IMR-90 (cell line): ENCODE measurements around the gene ARX. TPM values are rescaled to one million over a fixed set of nuclear protein-coding genes. Genes with fewer than 3 reads are reported as not detected.

Experiments used
- ATAC-seq: fragments of 200-7000 bp; cut with Tn5 transposase; 2 replicates; pipeline ENCODE4 v1.9.1; 2020; ENCODE audit warnings: low read depth, mild to moderate bottlenecking, moderate library complexity
- BruUV-seq: library from RNA; stranded (reverse); fragments of 400-500 nt; replicated peaks from 2 replicates; lab custom pipeline; 2021; lab: Mats Ljungman, UMichigan
- CTCF ChIA-PET: fragments of 300-600 bp; formaldehyde crosslinking; extraction: SDS; loops from one replicate; lab custom pipeline; 2021; ENCODE audit warnings: antibody characterized with exemption; lab: Yijun Ruan, JAX
- POLR2A ChIA-PET: fragments of 300-600 bp; sonication (Branson Sonifier 250); formaldehyde crosslinking; loops from one replicate; lab custom pipeline; 2022; ENCODE audit warnings: antibody characterized with exemption; ENCODE audit not compliant: unreplicated experiment; lab: Charles Lee
- DNase-seq: peaks from one replicate; pipeline ENCODE4 v3.0.0; 2013
- H2AFZ ChIP-seq: replicated peaks from 2 replicates; pipeline ENCODE3; 2013; ENCODE audit warnings: low read length, mild to moderate bottlenecking; ENCODE audit not compliant: poor library complexity
- H2AK5ac ChIP-seq: 2 replicates; pipeline ENCODE4 v1.6.1; 2013; ENCODE audit warnings: low read depth, low read length, inconsistent platforms
- H2AK9ac ChIP-seq: replicated peaks from 2 replicates; pipeline ENCODE3; 2013; ENCODE audit warnings: mild to moderate bottlenecking, low read depth, low read length, moderate library complexity; ENCODE audit not compliant: poor library complexity
- H2BK120ac ChIP-seq: 2 replicates; pipeline ENCODE4 v1.6.1; 2013; ENCODE audit warnings: low read depth, low read length, inconsistent platforms
- H2BK15ac ChIP-seq: 3 replicates; pipeline ENCODE4 v1.6.1; 2013; ENCODE audit warnings: low read depth, low read length, inconsistent platforms
- H2BK20ac ChIP-seq: 2 replicates; pipeline ENCODE4 v1.6.1; 2013; ENCODE audit warnings: low read depth, mild to moderate bottlenecking, inconsistent platforms, low read length, moderate library complexity
- H2BK5ac ChIP-seq: 2 replicates; pipeline ENCODE4 v1.6.1; 2013; ENCODE audit warnings: mild to moderate bottlenecking, low read depth, low read length, inconsistent platforms; ENCODE audit not compliant: poor library complexity, severe bottlenecking
- H3K14ac ChIP-seq: replicated peaks from 2 replicates; pipeline ENCODE4 v1.6.1; 2013; ENCODE audit warnings: low read depth, low read length, inconsistent platforms
- H3K18ac ChIP-seq: 2 replicates; pipeline ENCODE4 v1.6.1; 2013; ENCODE audit warnings: low read depth, low read length, control low read depth
- H3K23ac ChIP-seq: 2 replicates; pipeline ENCODE4 v1.6.1; 2013; ENCODE audit warnings: low read depth, low read length, inconsistent platforms
- H3K27ac ChIP-seq: 2 replicates; pipeline ENCODE4 v1.5.1; 2013; ENCODE audit warnings: mild to moderate bottlenecking, control low read depth, low read length; ENCODE audit not compliant: insufficient read depth
- H3K27me3 ChIP-seq: 2 replicates; pipeline ENCODE4 v1.6.1; 2013; ENCODE audit warnings: low read length; ENCODE audit not compliant: control insufficient read depth, insufficient read depth
- H3K36me3 ChIP-seq: 2 replicates; pipeline ENCODE4 v1.6.1; 2013; ENCODE audit warnings: low read length, mixed read lengths; ENCODE audit not compliant: control insufficient read depth, insufficient read depth
- H3K4ac ChIP-seq: 2 replicates; pipeline ENCODE4 v1.6.1; 2013; ENCODE audit warnings: low read depth, low read length, inconsistent platforms
- H3K4me1 ChIP-seq: 2 replicates; pipeline ENCODE4 v1.6.1; 2013; ENCODE audit warnings: low read length, mixed read lengths; ENCODE audit not compliant: control insufficient read depth, insufficient read depth
- H3K4me2 ChIP-seq: 2 replicates; pipeline ENCODE4 v1.6.1; 2013; ENCODE audit warnings: low read depth, mild to moderate bottlenecking, control low read depth, low read length, moderate library complexity
- H3K4me3 ChIP-seq: 2 replicates; pipeline ENCODE4 v1.5.1; 2013; ENCODE audit warnings: low read depth, mild to moderate bottlenecking, control low read depth, low read length, moderate library complexity; ENCODE audit not compliant: insufficient read depth
- H3K56ac ChIP-seq: 2 replicates; pipeline ENCODE4 v1.6.1; 2013; ENCODE audit warnings: low read length, inconsistent platforms; ENCODE audit not compliant: insufficient read depth; ENCODE audit errors: extremely low read depth
- H3K79me1 ChIP-seq, 2 experiments: 2 replicates each; pipeline ENCODE4 v1.6.1; 2013; ENCODE audit warnings: low read length in 2 of 2, inconsistent platforms in 1 of 2, low read depth in 1 of 2
- H3K9ac ChIP-seq: 2 replicates; pipeline ENCODE4 v1.6.1; 2013; ENCODE audit warnings: low read depth, low read length, control low read depth
- H3K9me1 ChIP-seq: 2 replicates; pipeline ENCODE4 v1.6.1; 2013; ENCODE audit warnings: low read length, inconsistent platforms; ENCODE audit not compliant: insufficient read depth
- H3K9me3 ChIP-seq: 2 replicates; pipeline ENCODE4 v1.6.1; 2013; ENCODE audit warnings: low read length; ENCODE audit not compliant: control insufficient read depth, insufficient read depth
- H4K20me1 ChIP-seq: 2 replicates; pipeline ENCODE4 v1.6.1; 2013; ENCODE audit warnings: low read length, inconsistent platforms; ENCODE audit not compliant: insufficient read depth
- H4K5ac ChIP-seq: 2 replicates; pipeline ENCODE4 v1.6.1; 2013; ENCODE audit warnings: mild to moderate bottlenecking, low read depth, low read length, control low read depth
- H4K8ac ChIP-seq, 2 experiments: 2 replicates each; pipeline ENCODE4 v1.6.1; 2013; ENCODE audit warnings: low read depth in 2 of 2, low read length in 2 of 2, control low read depth in 1 of 2, inconsistent platforms in 1 of 2
- H4K91ac ChIP-seq: 2 replicates; pipeline ENCODE4 v1.6.1; 2013; ENCODE audit warnings: low read depth, low read length, inconsistent platforms; ENCODE audit not compliant: insufficient read depth
- BHLHE40 ChIP-seq: fragments of 150-350 bp; IDR thresholded peaks from 2 replicates; pipeline ENCODE4 v1.6.1; 2016; ENCODE audit warnings: mild to moderate bottlenecking, low read depth, low read length
- ELK1 ChIP-seq: fragments of 150-350 bp; IDR thresholded peaks from 2 replicates; pipeline ENCODE4 v1.6.1; 2016; ENCODE audit warnings: low read depth, mild to moderate bottlenecking, low read length, moderate library complexity, borderline replicate concordance
- FOS ChIP-seq: fragments of 150-350 bp; IDR thresholded peaks from 2 replicates; pipeline ENCODE4 v1.6.1; 2016; ENCODE audit warnings: low read depth, low read length
- MAFK ChIP-seq: IDR thresholded peaks from 2 replicates; pipeline ENCODE4 v1.6.1; 2012; ENCODE audit warnings: low read depth, low read length, improper control_type of control experiment
- MXI1 ChIP-seq: IDR thresholded peaks from 2 replicates; pipeline ENCODE4 v1.6.1; 2012; ENCODE audit warnings: low read depth, mild to moderate bottlenecking, low read length, moderate library complexity, borderline replicate concordance
- WGBS, 2 experiments: methylation state at CpG; one replicate each; pipeline versions ENCODE4 v1.1.5 to v1.1.7; 2013; ENCODE audit warnings: missing lambda C conversion rate in 2 of 2; ENCODE audit not compliant: insufficient read length in 1 of 2; ENCODE audit errors: extremely low coverage in 2 of 2; 5-methylcytosine and 5-hydroxymethylcytosine counted together
- dilution Hi-C: fragments of 300-500 bp; cut with HindIII; formaldehyde crosslinking; loops from one replicate; pipeline ENCODE4 v1.14.3; 2018; ENCODE audit warnings: low sequenced_read_pairs; ENCODE audit not compliant: unreplicated experiment
- in situ Hi-C: fragments of 300-500 bp; cut with MboI; formaldehyde crosslinking; loops from 3 replicates; pipeline ENCODE4 v1.14.3; 2019; ENCODE audit warnings: low sequenced_read_pairs, inconsistent platforms, mixed read lengths
- intact Hi-C: fragments of 100-400 bp; cut with micrococcal nuclease; formaldehyde crosslinking; loops from 2 replicates; pipeline ENCODE4 v1.10.0; 2022
- polyA plus RNA-seq, 3 experiments: library from polyadenylated mRNA; depleted of rRNA; stranded (reverse); fragments of >200 nt; gene quantifications; 2 replicates each; pipeline ENCODE4 v1.2.3, GENCODE V29; 2012; ENCODE audit warnings: low replicate concordance in 1 of 3
- total RNA-seq: library from RNA; depleted of rRNA; stranded (reverse); fragments of >200 nt; gene quantifications from 2 replicates; pipeline ENCODE4 v1.2.3, GENCODE V29; 2012

Gene ARX
- total and polyA plus RNA-seq, 2 of the 4 experiments (the other 2 are of a cell fraction) = not detected

DNA sequence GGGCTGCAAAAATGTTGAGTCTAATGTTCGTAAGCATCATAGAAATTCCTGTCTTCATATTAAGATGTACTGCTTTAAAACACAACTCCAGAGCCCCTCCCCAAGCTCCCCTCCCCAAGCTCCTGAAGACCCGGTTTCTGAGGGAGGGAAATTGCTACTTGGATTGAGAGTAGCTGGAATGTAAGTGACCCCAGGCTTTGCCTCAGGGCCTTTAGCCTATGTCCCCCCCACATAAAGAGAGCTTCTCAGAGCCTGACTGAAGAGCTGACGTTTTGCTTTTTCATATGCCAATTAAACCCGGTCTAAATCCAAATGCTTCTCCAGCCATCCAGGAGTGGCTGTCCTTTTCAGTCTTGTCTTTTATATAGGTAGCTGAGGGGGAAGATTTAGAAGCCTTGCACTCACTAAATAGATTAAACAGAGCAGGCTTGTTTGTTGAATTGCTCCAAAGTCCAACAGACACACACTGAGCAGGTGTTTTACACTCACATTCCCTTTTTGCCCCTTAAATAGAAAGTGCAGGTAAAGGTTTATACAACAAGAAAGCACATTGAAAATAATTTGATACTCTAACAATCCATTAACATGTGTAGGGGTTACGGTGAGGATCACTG, 19.6 kb downstream of the ARX start:
- Histone ChIP-seq H3K36me3 (no peaks in the 10 kb centered on the region), H4K20me1 (no peaks in the 10 kb centered on the region), H2BK20ac (no peak overlapping the region), H3K79me1 (no peaks in the 10 kb centered on the region), H3K9me3 (no peaks in the 10 kb centered on the region), H4K5ac (no peak overlapping the region), H2AK5ac (no peak overlapping the region), H3K18ac (no peak overlapping the region), H3K4ac (no peak overlapping the region), H2AK9ac (no peak overlapping the region), H3K27ac (no peak overlapping the region), H3K9me1 (no peaks in the 10 kb centered on the region), H3K14ac (no peak overlapping the region), H3K4me3 (no peak overlapping the region), H2BK120ac (no peak overlapping the region), H3K4me1 (no peaks in the 10 kb centered on the region), H4K8ac (no peak overlapping the region), H2BK15ac (no peak overlapping the region), H3K4me2 (no peak overlapping the region), H4K91ac (no peak overlapping the region), H3K23ac (no peak overlapping the region), H3K9ac (no peak overlapping the region), H2AFZ (no peak overlapping the region), H3K56ac (no peak overlapping the region), H2BK5ac (no peak overlapping the region), H3K27me3 (peaks cover 1% of the 10 kb centered on the region; the same call in 1 of the 2 replicates)
- TF ChIP-seq BHLHE40 (no peak), ELK1 (no peak), MXI1 (no peak), MAFK (no peak), FOS (no peak)
- ChIA-PET POLR2A (no interaction called here), CTCF (no interaction called here)
- intact Hi-C loops = no loop called here
- WGBS, 2 experiments = no CpG with 5 or more reads among the region's 5 CpGs
- ATAC-seq (no peak), DNase-seq (no peak)
- in situ Hi-C loops = no loop called here
- dilution Hi-C loops = no loop called here
- BruUV-seq = no TSS peak
